ENCODE data around the gene HAPLN1. TPM values are rescaled to one million over a fixed set of nuclear protein-coding genes. Genes with fewer than 3 reads are reported as not detected.

HAPLN1 gene
- total RNA-seq, 1 experiment from 2014 or later = not detected

DNA sequence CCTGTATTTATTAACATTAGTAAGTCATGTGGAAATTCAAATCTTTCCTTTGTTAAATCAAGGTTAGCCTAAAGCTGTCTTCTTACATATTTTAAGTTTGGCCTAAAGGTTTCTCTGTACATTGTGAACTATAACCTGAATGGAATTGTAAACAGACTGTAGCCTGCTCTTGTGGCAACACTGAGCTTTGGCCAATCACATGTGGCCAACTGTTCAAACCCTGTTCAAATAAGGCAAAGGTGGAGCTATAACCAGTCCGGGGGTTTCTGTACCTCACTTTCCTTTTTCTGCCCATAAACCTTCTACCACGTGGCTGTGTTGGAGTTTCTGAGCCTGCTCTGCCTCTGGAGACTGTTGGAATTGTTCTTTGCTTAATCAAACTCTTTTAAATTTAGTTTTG, 3.3 kb upstream of the HAPLN1 start:
- CTCF ChIA-PET = interaction anchor here (0.7 kb wide), 1 partner anchor 188 kb away, joined by 3 read pairs; no protein-coding TSS in a partner anchor
- intact Hi-C loops (cut with micrococcal nuclease; ENCODE audit: unreplicated experiment) = loop anchor here (5.0 kb wide), 4 partner anchors 363 to 1323 kb away; no protein-coding TSS in a partner anchor
- no peak for DNase-seq
- H3K36me3 Mint-ChIP-seq (ENCODE audit: insufficient read depth, unreplicated experiment) = peaks cover 10% of the 10 kb centered on the region
- peak overlapping the region; percentile 33 for H3K27ac Mint-ChIP-seq (ENCODE audit: unreplicated experiment)
- TF ChIP-seq, protein P1, sequence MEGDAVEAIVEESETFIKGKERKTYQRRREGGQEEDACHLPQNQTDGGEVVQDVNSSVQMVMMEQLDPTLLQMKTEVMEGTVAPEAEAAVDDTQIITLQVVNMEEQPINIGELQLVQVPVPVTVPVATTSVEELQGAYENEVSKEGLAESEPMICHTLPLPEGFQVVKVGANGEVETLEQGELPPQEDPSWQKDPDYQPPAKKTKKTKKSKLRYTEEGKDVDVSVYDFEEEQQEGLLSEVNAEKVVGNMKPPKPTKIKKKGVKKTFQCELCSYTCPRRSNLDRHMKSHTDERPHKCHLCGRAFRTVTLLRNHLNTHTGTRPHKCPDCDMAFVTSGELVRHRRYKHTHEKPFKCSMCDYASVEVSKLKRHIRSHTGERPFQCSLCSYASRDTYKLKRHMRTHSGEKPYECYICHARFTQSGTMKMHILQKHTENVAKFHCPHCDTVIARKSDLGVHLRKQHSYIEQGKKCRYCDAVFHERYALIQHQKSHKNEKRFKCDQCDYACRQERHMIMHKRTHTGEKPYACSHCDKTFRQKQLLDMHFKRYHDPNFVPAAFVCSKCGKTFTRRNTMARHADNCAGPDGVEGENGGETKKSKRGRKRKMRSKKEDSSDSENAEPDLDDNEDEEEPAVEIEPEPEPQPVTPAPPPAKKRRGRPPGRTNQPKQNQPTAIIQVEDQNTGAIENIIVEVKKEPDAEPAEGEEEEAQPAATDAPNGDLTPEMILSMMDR (IDR thresholded peaks at IDR 0.05; ENCODE audit: unreplicated experiment) = no peak
- peaks cover 22% of the 10 kb centered on the region for H3K4me1 Mint-ChIP-seq (ENCODE audit: low read depth, unreplicated experiment)
- no peaks in the 10 kb centered on the region for H3K9me3 Mint-ChIP-seq (ENCODE audit: low read depth, unreplicated experiment)
- no peak overlapping the region for H3K4me3 Mint-ChIP-seq (ENCODE audit: low read depth, unreplicated experiment)
- BruUV-seq (replicated peaks) = no TSS peak
- H3K27me3 Mint-ChIP-seq (ENCODE audit: unreplicated experiment) = peaks cover 13% of the 10 kb centered on the region

DNA sequence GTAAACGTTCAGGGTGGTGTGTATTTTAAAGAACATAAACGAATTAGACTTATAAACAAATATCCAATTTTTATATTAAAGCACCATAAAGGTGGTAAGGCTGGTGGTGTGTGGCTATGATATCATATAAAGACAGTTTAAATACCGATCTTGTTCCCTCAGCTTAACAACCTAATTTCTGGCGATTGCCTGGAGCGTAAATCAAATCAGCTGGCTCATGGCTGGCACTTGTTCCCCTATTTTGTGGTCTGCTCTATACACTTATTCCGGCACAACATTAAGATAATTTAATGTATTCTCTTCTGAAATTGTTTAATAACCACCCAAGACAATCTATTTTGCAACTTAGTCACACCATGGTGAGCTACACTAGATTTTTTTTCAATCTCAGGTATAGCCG, 2.4 kb upstream of the HAPLN1 start:
- Mint-ChIP-seq H3K27me3 (ENCODE audit: unreplicated experiment) (peaks cover 13% of the 10 kb centered on the region), H3K4me3 (ENCODE audit: low read depth, unreplicated experiment) (peak overlapping the region; percentile 96), H3K9me3 (ENCODE audit: low read depth, unreplicated experiment) (no peaks in the 10 kb centered on the region), H3K36me3 (ENCODE audit: insufficient read depth, unreplicated experiment) (peaks cover 10% of the 10 kb centered on the region), H3K4me1 (ENCODE audit: low read depth, unreplicated experiment) (peaks cover 30% of the 10 kb centered on the region), H3K27ac (ENCODE audit: unreplicated experiment) (no peak overlapping the region)
- DNase-seq = no peak
- TF ChIP-seq, protein P1 (IDR thresholded peaks at IDR 0.05; ENCODE audit: unreplicated experiment) = no peak
- no TSS peak for BruUV-seq (replicated peaks)
- intact Hi-C loops (cut with micrococcal nuclease; ENCODE audit: unreplicated experiment) = loop anchor here (2.0 to 5.0 kb wide), 5 partner anchors 56 to 1324 kb away; no protein-coding TSS in a partner anchor
- CTCF ChIA-PET = interaction anchor here (0.9 kb wide), 1 partner anchor 204 kb away, joined by 3 read pairs; no protein-coding TSS in a partner anchor

DNA sequence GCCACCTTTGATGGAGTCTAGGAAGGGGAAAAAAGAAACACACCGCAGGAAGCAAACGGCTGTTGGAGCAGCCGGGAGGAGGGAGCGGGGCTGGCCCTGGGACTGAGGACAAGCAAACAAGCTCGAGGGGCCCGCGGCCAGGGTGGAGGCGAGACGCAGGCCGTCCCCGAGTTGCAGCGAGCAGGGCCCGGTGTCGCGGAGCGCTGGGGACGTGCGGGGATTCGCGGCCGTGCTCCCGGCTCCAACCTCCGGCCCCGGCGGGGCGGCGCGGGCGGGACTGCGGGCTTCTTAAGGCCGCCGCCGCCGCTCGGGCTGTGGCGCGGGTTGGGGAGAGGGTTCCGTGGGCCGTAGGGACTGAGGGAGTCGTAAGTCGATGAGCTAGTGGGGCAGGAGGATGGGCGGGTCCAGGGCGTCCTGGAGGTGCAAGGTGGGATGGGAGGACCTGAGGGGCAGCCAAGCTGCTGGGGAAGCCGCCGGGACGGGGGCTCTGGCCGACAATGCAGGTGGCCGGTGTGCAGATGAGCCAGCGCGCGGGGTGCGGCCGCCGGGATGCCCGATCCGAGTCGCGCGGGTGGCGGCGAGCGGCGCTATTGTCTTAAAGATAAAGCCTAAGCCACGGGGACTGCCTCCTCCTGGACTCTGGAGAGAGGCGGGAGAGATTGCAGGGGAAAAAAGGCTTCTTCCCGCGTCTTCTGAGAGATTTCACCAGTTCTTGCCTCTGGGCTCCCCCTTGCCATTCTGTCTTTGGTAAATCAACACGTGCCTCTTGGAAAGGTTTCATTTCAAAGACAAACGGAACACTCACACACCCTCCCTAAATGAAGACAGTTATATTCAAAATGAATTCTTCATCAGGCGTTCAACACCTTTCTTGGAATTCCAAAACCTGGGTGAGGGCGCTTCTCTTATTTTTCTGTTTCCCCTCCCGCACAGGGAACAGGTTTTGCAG, 1.6 kb upstream of the HAPLN1 start:
- intact Hi-C loops (cut with micrococcal nuclease; ENCODE audit: unreplicated experiment) = loop anchor here (1.0 to 5.0 kb wide), 7 partner anchors 57 to 1325 kb away; no protein-coding TSS in a partner anchor
- H3K27ac Mint-ChIP-seq (ENCODE audit: unreplicated experiment) = peak overlapping the region; percentile 67
- peak; percentile 90 for DNase-seq
- CTCF ChIA-PET = interaction anchor here (0.8 kb wide), 1 partner anchor 19 kb away, joined by 5 read pairs; no protein-coding TSS in a partner anchor
- H3K36me3 Mint-ChIP-seq (ENCODE audit: insufficient read depth, unreplicated experiment) = peaks cover 10% of the 10 kb centered on the region
- H3K27me3 Mint-ChIP-seq (ENCODE audit: unreplicated experiment) = peaks cover 13% of the 10 kb centered on the region
- peaks cover 29% of the 10 kb centered on the region for H3K4me1 Mint-ChIP-seq (ENCODE audit: low read depth, unreplicated experiment)
- TF ChIP-seq, protein P1 (IDR thresholded peaks at IDR 0.05; ENCODE audit: unreplicated experiment) = no peak
- no TSS peak for BruUV-seq (replicated peaks)
- H3K4me3 Mint-ChIP-seq (ENCODE audit: low read depth, unreplicated experiment) = peak overlapping the region; percentile 96
- no peaks in the 10 kb centered on the region for H3K9me3 Mint-ChIP-seq (ENCODE audit: low read depth, unreplicated experiment)

DNA sequence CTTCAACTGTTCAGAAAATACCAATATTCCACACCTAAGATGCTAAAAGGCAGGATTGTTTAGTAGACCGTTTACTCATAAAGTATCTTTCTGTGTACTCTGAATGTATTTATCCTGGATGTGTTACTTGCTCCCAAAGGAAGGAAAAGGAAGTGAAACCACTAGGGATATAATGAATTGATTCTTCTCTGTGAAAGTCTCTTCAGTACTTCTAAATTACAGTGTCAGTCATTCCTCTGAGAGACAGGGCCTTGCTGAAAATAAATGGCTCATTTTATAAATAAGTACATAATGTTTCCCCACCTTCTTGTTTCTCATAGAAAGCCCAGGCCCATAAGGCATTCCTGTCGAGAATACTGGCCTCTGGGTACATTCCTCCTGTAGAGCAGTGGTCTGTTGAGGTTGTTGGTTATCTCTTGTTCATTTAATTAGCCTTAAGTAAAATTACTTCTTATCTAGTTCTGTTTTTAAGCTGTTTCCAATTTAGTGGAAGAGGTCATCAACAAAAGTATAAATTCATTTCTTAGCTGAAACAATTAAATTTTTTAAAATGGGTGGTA, 1.6 kb downstream of the HAPLN1 start:
- H3K4me1 Mint-ChIP-seq (ENCODE audit: low read depth, unreplicated experiment) = peaks cover 30% of the 10 kb centered on the region
- CTCF ChIA-PET = no interaction called here
- peaks cover 10% of the 10 kb centered on the region for H3K36me3 Mint-ChIP-seq (ENCODE audit: insufficient read depth, unreplicated experiment)
- TF ChIP-seq, protein P1 (IDR thresholded peaks at IDR 0.05; ENCODE audit: unreplicated experiment) = no peak
- DNase-seq = no peak
- peaks cover 13% of the 10 kb centered on the region for H3K27me3 Mint-ChIP-seq (ENCODE audit: unreplicated experiment)
- H3K4me3 Mint-ChIP-seq (ENCODE audit: low read depth, unreplicated experiment) = no peak overlapping the region
- intact Hi-C loops (cut with micrococcal nuclease; ENCODE audit: unreplicated experiment) = loop anchor here (1.0 to 10.0 kb wide), 3 partner anchors 536 to 1576 kb away; no protein-coding TSS in a partner anchor
- no peaks in the 10 kb centered on the region for H3K9me3 Mint-ChIP-seq (ENCODE audit: low read depth, unreplicated experiment)
- no peak overlapping the region for H3K27ac Mint-ChIP-seq (ENCODE audit: unreplicated experiment)
- no TSS peak for BruUV-seq (replicated peaks)

Data from Calu3 (cell line).